Hippocampal formation (tissue), 2 donors: ENCODE measurements around the gene LYG1.

Experiments
- DNase-seq, 2 donors: peaks; one replicate each; lab custom pipeline; 2025; lab: John Stamatoyannopoulos, UW

LYG1 gene

DNA sequence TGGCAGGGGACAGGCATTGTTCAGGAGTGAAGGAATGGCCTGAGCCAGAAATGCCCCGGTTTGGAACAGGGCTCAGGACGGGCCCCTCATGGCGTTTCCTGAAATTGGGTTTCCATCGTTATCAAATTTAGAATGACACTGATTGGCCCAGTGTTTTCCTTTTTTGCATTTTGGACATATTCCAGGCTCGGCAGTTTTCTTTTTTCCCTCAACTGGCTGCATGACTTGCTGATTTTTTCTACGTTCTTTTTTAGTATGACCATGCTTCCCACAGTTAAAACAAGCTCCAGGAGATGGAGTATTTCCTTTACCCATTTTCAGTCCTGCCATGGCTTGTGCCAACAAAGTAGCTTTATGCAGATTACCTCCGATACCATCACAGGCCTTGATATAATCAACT, 25.1 kb downstream of the LYG1 start:
- no peak for DNase-seq

DNA sequence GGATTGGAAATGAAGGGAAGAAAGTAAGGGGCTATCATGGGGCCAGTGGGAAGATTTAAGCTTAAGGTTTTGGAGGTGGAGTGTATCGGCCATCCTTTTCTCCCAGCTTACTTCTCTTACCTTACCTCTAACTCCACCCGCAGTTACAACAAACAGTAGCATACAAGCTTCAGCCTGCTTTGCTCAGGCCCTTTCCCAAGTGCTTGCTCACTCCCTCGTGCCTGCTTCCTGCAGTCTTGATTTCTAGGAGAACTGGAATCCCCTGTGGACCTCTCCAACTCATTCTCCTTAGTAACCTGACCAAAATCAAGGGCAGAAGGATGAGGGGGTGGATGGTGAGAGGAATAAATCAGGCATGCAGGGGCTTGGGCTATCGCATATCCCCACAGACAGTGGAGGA, 39.8 kb downstream of the LYG1 start:
- no peak for DNase-seq

DNA sequence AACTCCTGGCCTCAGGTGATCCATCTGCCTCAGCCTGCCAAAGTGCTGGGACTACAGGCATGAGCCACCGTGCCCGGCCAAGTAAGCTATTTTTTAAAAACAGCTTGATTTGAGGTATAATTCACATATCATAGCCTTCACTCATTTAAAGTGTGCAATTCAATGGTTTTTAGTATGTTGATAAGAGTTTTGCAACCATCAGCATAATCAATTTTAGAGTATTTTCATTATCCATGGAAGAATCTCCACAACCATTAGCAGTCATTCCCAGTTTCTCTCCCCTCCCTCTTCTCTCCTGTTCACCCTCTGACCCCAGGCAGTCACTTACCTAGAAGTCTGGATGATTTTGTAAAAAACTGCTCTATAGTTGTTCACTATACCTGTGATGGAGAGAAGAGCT, 40.8 kb downstream of the LYG1 start:
- no peak for DNase-seq

DNA sequence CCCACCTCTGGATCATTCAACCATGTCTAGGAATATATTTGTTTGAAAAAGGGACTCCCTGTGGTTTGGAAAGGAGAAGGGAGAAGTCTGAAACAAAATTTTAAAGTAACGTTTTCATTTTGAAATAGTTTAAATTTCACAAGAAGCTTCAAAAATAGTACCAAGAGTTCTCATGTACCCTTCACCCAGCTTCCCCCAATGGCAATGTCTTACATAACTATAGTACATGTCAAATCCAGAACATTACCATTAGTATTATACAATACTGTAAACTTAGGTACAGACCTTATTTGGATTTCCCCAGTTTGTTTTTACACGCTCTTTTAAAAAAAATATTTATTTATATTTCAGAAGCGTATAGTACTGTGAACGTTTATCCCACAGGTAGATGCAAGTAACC, 41.5 kb downstream of the LYG1 start:
- no peak for DNase-seq

DNA sequence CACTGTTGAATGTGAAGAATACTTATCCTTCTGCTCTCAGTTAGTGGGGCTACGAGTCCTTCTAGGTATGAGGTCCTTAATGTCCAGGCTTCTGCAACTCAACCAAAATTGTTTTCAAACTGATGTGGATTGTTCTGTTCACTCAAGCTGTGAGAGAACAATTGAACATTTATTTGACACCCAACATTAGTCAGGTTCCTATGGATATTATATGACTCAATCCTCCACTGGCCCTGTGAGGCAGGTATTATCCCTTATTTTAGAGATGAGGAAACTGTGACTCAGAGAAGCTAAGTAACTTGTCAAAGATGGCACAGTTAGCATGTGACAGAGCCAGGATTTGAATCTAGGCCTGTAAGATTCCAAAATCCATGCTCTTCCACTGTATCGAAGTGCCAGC, 44.3 kb downstream of the LYG1 start:
- no peak for DNase-seq

DNA sequence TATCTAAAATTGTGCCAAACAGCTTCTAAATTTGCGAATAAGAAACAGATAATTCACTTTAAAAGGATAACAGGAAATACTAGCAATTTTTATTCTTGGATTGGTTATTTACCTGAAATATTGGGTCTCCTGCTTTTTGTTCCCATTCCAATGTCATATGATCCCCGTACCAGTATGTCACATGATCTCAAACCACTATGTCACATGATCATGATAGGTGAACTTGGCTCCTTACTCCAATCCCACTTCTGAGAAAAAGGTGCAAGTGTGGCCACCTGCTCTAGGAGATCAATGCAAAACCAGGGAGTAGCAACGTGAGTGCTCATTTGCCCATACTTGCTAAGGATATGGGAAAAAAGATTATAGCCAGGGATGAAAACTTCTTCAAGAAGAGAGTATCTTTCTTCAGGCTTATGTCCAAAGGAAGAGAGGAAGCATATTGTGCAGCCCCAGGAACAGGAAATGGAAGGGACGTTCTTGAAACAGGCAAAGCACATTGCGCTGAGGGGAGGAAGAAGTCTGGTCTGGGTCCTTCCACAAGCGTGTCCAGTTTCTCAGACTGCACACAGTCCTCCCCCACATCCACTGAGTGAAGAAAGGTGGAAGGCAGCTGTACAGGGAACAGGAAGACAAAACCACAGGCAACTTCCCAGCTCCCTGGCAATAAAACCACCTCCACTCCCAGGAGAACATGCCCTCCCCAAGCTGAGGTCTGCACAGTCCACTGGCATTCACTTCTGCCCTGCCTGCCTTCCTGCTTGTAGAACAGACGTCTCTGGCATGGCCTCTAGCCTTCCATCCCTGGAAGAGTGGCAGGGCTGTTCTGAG, 45.3 kb downstream of the LYG1 start, which contains the start of gene LYG2:
Gene LYG2 (minus strand): TSS at position 176 of the 828 bp plus-strand sequence. CDS start 1,406 bp downstream, outside the sequence.
- no peak for DNase-seq

DNA sequence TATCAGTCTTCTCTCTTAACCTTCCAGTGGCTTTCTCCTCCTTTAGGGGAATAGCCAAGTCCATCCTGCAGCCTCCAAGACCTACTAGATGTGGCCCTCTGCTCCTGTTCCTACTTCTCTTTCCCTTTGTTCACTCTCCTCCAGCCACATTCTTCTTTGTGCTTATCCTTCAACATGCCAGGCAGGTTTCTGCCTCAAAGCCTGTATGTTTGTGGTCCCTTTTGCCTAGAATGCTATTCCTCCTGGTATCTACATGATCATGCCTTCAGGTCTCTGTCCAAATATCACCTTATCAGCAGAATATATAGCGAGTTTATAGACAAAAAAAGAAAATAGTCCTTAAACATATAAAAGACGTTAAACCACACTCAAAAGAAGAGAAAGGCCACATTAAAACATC, 51.0 kb downstream of the LYG1 start:
- DNase-seq: no peak

DNA sequence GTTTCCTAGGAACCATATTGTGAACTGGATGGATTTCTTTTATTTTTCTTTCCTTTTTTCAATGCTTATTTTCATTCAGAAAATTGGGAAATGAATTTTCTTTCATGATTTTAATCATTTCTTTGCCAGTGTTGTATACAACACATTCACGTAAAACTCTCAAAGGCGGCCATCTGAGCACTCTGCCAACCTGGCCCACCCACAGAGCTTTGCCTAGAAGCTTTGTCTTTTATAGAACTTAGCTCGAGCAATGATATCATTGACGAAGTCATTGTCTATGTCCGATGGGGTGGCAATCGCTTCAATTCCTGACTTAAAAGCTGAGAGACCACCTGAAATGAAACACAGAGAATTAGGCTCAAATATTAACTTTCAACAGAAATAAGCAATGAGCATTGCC, 58.8 kb downstream of the LYG1 start:
- DNase-seq: no peak

DNA sequence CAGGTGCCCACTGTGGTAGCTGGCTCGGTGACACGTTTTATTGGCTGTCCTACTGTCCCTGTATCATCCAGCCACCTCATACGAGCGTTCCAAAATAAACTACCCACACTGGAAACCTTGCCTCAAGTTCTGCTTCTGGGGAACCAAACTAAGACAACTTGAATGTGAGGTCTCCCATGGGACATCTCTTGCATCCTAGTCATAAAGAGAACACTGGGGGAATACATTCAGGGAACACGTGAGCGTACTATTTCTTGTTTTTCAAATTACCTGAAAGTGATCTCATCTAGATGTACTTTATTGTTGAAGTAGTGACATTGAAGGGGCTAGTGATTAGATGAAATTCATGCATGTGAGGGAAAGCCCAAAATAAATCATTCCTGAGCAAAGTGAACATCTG, 60.6 kb downstream of the LYG1 start:
- DNase-seq: no peak

DNA sequence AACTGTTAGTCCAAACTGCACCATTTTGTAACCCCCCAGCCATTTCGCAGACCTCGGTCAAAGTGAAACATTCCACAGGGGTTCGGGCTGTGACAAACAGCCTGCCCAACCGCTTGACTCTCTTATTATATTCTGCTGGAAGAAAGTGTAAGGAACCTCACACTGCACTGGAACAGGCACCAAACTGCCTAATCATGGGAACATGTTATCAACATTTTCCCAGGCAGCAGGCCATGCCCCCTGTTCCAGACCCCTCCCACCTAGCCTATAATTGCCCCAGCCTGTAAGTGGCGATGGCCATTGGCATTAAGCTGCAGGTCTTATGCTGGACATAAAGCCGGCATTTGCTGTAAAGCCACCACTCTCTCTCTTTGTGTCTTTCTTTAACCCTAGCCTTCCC, 62.4 kb downstream of the LYG1 start:
- DNase-seq: no peak
